Activated gamma-delta T cell treated with Interleukin-2 at 50 U/mL for 16 hours (primary cell): ENCODE results near the gene ALAD.
"Not testable (repeated sequence)": the region's sequence is repeated elsewhere in the genome, so short reads cannot be mapped to it uniquely, and the experiment has no call there.

Experiments used
- DNase-seq: peaks from one replicate; pipeline ENCODE4 v3.0.0-alpha.2; 2020

ALAD gene

GRCh38 chr9:113401027-113401792, at the start of gene ALAD:
Gene ALAD, minus strand, starts transcription at chr9:113401284. Its CDS starts 7,725 bp downstream, at chr9:113393559.
- peak; percentile 100 for DNase-seq

GRCh38 chr9:113449376-113449775, 48.3 kb upstream of the ALAD start:
- no peak for DNase-seq

- DNase-seq, result no peak
Observed at GRCh38 chr9:113446323-113446740, 45.2 kb upstream of the ALAD start.

GRCh38 chr9:113444736-113445135, 43.7 kb upstream of the ALAD start:
- no peak for DNase-seq

GRCh38 chr9:113437716-113438115, 36.6 kb upstream of the ALAD start:
- DNase-seq, result not testable (repeated sequence)

- DNase-seq, result no peak
Observed at GRCh38 chr9:113436728-113437515, 35.8 kb upstream of the ALAD start.

GRCh38 chr9:113431191-113431590, 30.1 kb upstream of the ALAD start:
- DNase-seq, result no peak

- DNase-seq, result no peak
Observed at GRCh38 chr9:113428062-113428615, 27.1 kb upstream of the ALAD start.

- DNase-seq, result no peak
Observed at GRCh38 chr9:113427629-113428028, 26.5 kb upstream of the ALAD start.

- DNase-seq, result no peak
Observed at GRCh38 chr9:113426701-113427100, 25.6 kb upstream of the ALAD start.

GRCh38 chr9:113425072-113425471, 24.0 kb upstream of the ALAD start:
- no peak for DNase-seq

GRCh38 chr9:113421726-113422125, 20.6 kb upstream of the ALAD start:
- no peak for DNase-seq

GRCh38 chr9:113417370-113417769, 16.3 kb upstream of the ALAD start:
- DNase-seq, result no peak

GRCh38 chr9:113416149-113416721, 15.2 kb upstream of the ALAD start:
- no peak for DNase-seq

GRCh38 chr9:113410207-113410864, 9.3 kb upstream of the ALAD start, which contains the start of the genes C9orf43 and POLE3:
Gene C9orf43, plus strand, starts transcription at chr9:113410747. Its CDS starts 2,747 bp downstream, at chr9:113413494.
Gene POLE3, minus strand, starts transcription at chr9:113410675. Its CDS starts 382 bp downstream, at chr9:113410293.
- peak; percentile 91 for DNase-seq

GRCh38 chr9:113409883-113410206, 8.8 kb upstream of the ALAD start:
- no peak for DNase-seq

- no peak for DNase-seq
Observed at GRCh38 chr9:113409481-113409880, 8.4 kb upstream of the ALAD start.

GRCh38 chr9:113406873-113407511, 5.9 kb upstream of the ALAD start:
- peak; percentile 55 for DNase-seq

- DNase-seq, result not testable (repeated sequence)
Observed at GRCh38 chr9:113406353-113406752, 5.3 kb upstream of the ALAD start.

GRCh38 chr9:113403646-113404045, 2.6 kb upstream of the ALAD start:
- DNase-seq, result no peak

- no peak for DNase-seq
Observed at GRCh38 chr9:113399646-113400200, 1.4 kb downstream of the ALAD start.

- DNase-seq, result no peak
Observed at GRCh38 chr9:113398796-113399195, 2.3 kb downstream of the ALAD start.
